HepG2 (cell line): ENCODE measurements around the gene CHADL.
"Not testable (repeated sequence)": the region's sequence is repeated elsewhere in the genome, so short reads cannot be mapped to it uniquely, and the experiment has no call there.

Experiments used
- CTCF ChIP-seq: sonication (generic); formaldehyde crosslinking; IDR thresholded peaks from 2 replicates; pipeline ENCODE4 v1.5.0; 2020; ENCODE audit warnings: mild to moderate bottlenecking, missing genetic modification reagents, moderate library complexity
- KDM4B ChIP-seq: sonication (generic); formaldehyde crosslinking; IDR thresholded peaks from 2 replicates; pipeline ENCODE4 v1.4.0; 2020; ENCODE audit warnings: missing genetic modification reagents
- RBFOX2 ChIP-seq: fragments of 200-400 bp; formaldehyde crosslinking; IDR thresholded peaks from 2 replicates; pipeline ENCODE4 v1.6.1; 2017; ENCODE audit warnings: low read depth, mild to moderate bottlenecking, low read length
- THAP7 ChIP-seq: sonication (generic); formaldehyde crosslinking; IDR thresholded peaks from 2 replicates; pipeline ENCODE4 v1.8.1; 2023; ENCODE audit warnings: mild to moderate bottlenecking, missing genetic modification reagents
- U2AF1 ChIP-seq: fragments of 200-400 bp; formaldehyde crosslinking; optimal IDR thresholded peaks from 2 replicates; pipeline ENCODE3; 2017; ENCODE audit warnings: mild to moderate bottlenecking, low read depth, low read length
- ZNF24 ChIP-seq: fragments of 450-650 bp; IDR thresholded peaks from 2 replicates; pipeline ENCODE4 v1.6.1; 2017; ENCODE audit warnings: antibody characterized with exemption, mild to moderate bottlenecking
- ZNF331 ChIP-seq: sonication (generic); formaldehyde crosslinking; IDR thresholded peaks from 2 replicates; pipeline ENCODE4 v1.4.0; 2020; ENCODE audit warnings: missing genetic modification reagents
- TF ChIP-seq, protein P1 (sequence below): IDR thresholded peaks from 2 replicates; pipeline ENCODE4 v1.6.1; 2016; ENCODE audit warnings: missing compliant biosample characterization, missing genetic modification reagents, borderline replicate concordance

DNA sequence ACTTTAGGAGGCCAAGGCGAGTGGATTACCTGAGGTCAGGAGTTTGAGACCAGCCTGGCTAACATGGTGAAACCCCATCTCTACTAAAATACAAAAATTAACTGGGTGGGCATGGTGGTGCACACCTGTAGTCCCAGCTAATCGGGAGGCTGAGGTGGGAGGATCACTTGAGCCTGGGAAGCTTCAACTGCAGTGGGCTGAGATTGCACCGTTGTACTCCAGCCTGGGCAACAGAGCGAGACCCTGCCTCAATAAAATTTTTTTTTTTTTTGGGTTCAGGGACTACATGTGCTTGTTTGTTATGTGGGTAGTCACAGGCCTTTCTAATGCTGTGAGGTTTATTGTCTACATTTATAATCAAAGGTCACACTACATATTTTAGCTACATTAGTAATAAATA lies 19.0 kb upstream of the CHADL start:
- TF ChIP-seq ZNF331 (CRISPR knock-in tag); ZNF24; U2AF1; THAP7 (CRISPR knock-in tag); KDM4B; CTCF (CRISPR knock-in tag); RBFOX2: not testable (repeated sequence)
- TF ChIP-seq, protein P1, sequence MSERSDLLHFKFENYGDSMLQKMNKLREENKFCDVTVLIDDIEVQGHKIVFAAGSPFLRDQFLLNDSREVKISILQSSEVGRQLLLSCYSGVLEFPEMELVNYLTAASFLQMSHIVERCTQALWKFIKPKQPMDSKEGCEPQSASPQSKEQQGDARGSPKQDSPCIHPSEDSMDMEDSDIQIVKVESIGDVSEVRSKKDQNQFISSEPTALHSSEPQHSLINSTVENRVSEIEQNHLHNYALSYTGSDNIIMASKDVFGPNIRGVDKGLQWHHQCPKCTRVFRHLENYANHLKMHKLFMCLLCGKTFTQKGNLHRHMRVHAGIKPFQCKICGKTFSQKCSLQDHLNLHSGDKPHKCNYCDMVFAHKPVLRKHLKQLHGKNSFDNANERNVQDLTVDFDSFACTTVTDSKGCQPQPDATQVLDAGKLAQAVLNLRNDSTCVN (CRISPR knock-in tag), result not testable (repeated sequence)
